Loucy (cell line): ENCODE data around the gene VPS37C.
A peak's percentile ranks its signal among the peaks of the same experiment; 100 is the strongest.

Experiments
- H2AFZ ChIP-seq: fragments of 200-600 bp; sonication (generic); 2 replicates; pipeline ENCODE4 v1.6.0; 2016; ENCODE audit warnings: antibody characterized with exemption, mild to moderate bottlenecking, low read length, moderate library complexity
- H3F3A ChIP-seq: fragments of 200-600 bp; 2 replicates; pipeline ENCODE4 v1.6.0; 2016; ENCODE audit warnings: antibody characterized with exemption, low read depth, mild to moderate bottlenecking
- H3K27me3 ChIP-seq: fragments of 200-600 bp; sonication (generic); 2 replicates; pipeline ENCODE4 v1.6.1; 2014; ENCODE audit warnings: low read length, mild to moderate bottlenecking; ENCODE audit not compliant: insufficient read depth, poor library complexity, severe bottlenecking
- H3K36me3 ChIP-seq: fragments of 200-600 bp; sonication (generic); 2 replicates; pipeline ENCODE4 v1.6.1; 2016; ENCODE audit warnings: low read length; ENCODE audit not compliant: insufficient read depth
- H3K4me1 ChIP-seq: fragments of 200-600 bp; sonication (generic); 2 replicates; pipeline ENCODE4 v1.5.1; 2014; ENCODE audit warnings: low read length, mild to moderate bottlenecking; ENCODE audit not compliant: insufficient read depth, poor library complexity, severe bottlenecking
- H3K4me2 ChIP-seq: fragments of 200-600 bp; sonication (generic); 2 replicates; pipeline ENCODE4 v1.6.0; 2014; ENCODE audit warnings: antibody characterized with exemption, low read length, low read depth, mild to moderate bottlenecking; ENCODE audit not compliant: poor library complexity, severe bottlenecking
- H3K4me3 ChIP-seq: fragments of 200-600 bp; sonication (generic); 2 replicates; pipeline ENCODE4 v1.5.1; 2014; ENCODE audit warnings: low read length, mild to moderate bottlenecking, mixed read lengths; ENCODE audit not compliant: poor library complexity, severe bottlenecking
- H3K79me2 ChIP-seq: fragments of 200-600 bp; sonication (generic); 2 replicates; pipeline ENCODE4 v1.6.1; 2014; ENCODE audit warnings: low read length; ENCODE audit not compliant: insufficient read depth
- H3K9ac ChIP-seq: fragments of 200-600 bp; sonication (generic); 2 replicates; pipeline ENCODE4 v1.6.0; 2014; ENCODE audit warnings: mild to moderate bottlenecking, low read depth, low read length, moderate library complexity; ENCODE audit not compliant: poor library complexity, severe bottlenecking
- H3K9me2 ChIP-seq: fragments of 200-600 bp; sonication (generic); replicated peaks from 2 replicates; pipeline ENCODE4 v1.6.1; 2016; ENCODE audit warnings: low read depth, low read length, mixed read lengths
- H3K9me3 ChIP-seq: fragments of 200-600 bp; sonication (generic); 2 replicates; pipeline ENCODE4 v1.6.1; 2014; ENCODE audit warnings: mild to moderate bottlenecking, antibody characterized with exemption, low read length, low read depth; ENCODE audit not compliant: insufficient read depth
- H4K20me1 ChIP-seq: fragments of 200-600 bp; sonication (generic); 2 replicates; pipeline ENCODE4 v1.6.0; 2014; ENCODE audit warnings: antibody characterized with exemption, low read length, mild to moderate bottlenecking; ENCODE audit not compliant: insufficient read depth, poor library complexity, severe bottlenecking
- CTCF ChIP-seq: fragments of 200-600 bp; sonication (generic); conservative IDR thresholded peaks from 2 replicates; pipeline ENCODE4 v1.5.1; 2014; ENCODE audit warnings: mild to moderate bottlenecking, antibody characterized with exemption, low read length
- EZH2phosphoT487 ChIP-seq: fragments of 200-600 bp; IDR thresholded peaks from 2 replicates; pipeline ENCODE4 v1.6.1; 2018; ENCODE audit warnings: antibody characterized with exemption, mild to moderate bottlenecking, moderate library complexity, borderline replicate concordance

VPS37C gene

GRCh38 chr11:61171907-61172306 lies 10.7 kb upstream of the VPS37C start:
- Histone ChIP-seq H3K36me3 (no peaks in the 10 kb centered on the region), H3K4me2 (no peak overlapping the region), H3K79me2 (no peaks in the 10 kb centered on the region), H4K20me1 (no peaks in the 10 kb centered on the region), H2AFZ (no peak overlapping the region), H3K27me3 (no peaks in the 10 kb centered on the region), H3K9me3 (no peaks in the 10 kb centered on the region), H3F3A (no peaks in the 10 kb centered on the region), H3K4me1 (peaks cover 11% of the 10 kb centered on the region), H3K9ac (no peak overlapping the region), H3K9me2 (no peaks in the 10 kb centered on the region), H3K4me3 (no peak overlapping the region)
- TF ChIP-seq EZH2phosphoT487 (no peak), CTCF (no peak)

- H3K36me3 ChIP-seq = no peaks in the 10 kb centered on the region
- H3K4me3 ChIP-seq = no peak overlapping the region
- H2AFZ ChIP-seq = no peak overlapping the region
- H3K9ac ChIP-seq = no peak overlapping the region
- H3K79me2 ChIP-seq = no peaks in the 10 kb centered on the region
- peaks cover 11% of the 10 kb centered on the region for H3K4me1 ChIP-seq
- H3K27me3 ChIP-seq = no peaks in the 10 kb centered on the region
- no peaks in the 10 kb centered on the region for H3K9me2 ChIP-seq
- H4K20me1 ChIP-seq = no peaks in the 10 kb centered on the region
- no peaks in the 10 kb centered on the region for H3F3A ChIP-seq
- no peak for TF ChIP-seq CTCF
- no peak for TF ChIP-seq EZH2phosphoT487
- no peak overlapping the region for H3K4me2 ChIP-seq
- H3K9me3 ChIP-seq = no peaks in the 10 kb centered on the region
Measured at GRCh38 chr11:61170566-61170965, 9.3 kb upstream of the VPS37C start.

GRCh38 chr11:61168800-61169199 lies 7.6 kb upstream of the VPS37C start:
- H3K4me2 ChIP-seq = no peak overlapping the region
- H4K20me1 ChIP-seq = no peaks in the 10 kb centered on the region
- H3K9ac ChIP-seq = no peak overlapping the region
- H3K27me3 ChIP-seq = no peaks in the 10 kb centered on the region
- H3F3A ChIP-seq = no peaks in the 10 kb centered on the region
- no peak overlapping the region for H3K4me3 ChIP-seq
- H3K9me2 ChIP-seq = no peaks in the 10 kb centered on the region
- no peaks in the 10 kb centered on the region for H3K9me3 ChIP-seq
- TF ChIP-seq EZH2phosphoT487 (no peak), CTCF (no peak)
- peak overlapping the region; percentile 44; the same call in 1 of the 2 replicates for H2AFZ ChIP-seq
- peaks cover 11% of the 10 kb centered on the region for H3K4me1 ChIP-seq
- H3K36me3 ChIP-seq = no peaks in the 10 kb centered on the region
- no peaks in the 10 kb centered on the region for H3K79me2 ChIP-seq
